Suppressor macrophage treated with lipopolysaccharide for 1 hour (primary cell): ENCODE data around the gene TPBG.

Experiments
- DNase-seq, 3 donors: peaks; one replicate each; pipeline ENCODE4 v3.0.0-alpha.2; 2020 to 2022

The TPBG gene, protein sequence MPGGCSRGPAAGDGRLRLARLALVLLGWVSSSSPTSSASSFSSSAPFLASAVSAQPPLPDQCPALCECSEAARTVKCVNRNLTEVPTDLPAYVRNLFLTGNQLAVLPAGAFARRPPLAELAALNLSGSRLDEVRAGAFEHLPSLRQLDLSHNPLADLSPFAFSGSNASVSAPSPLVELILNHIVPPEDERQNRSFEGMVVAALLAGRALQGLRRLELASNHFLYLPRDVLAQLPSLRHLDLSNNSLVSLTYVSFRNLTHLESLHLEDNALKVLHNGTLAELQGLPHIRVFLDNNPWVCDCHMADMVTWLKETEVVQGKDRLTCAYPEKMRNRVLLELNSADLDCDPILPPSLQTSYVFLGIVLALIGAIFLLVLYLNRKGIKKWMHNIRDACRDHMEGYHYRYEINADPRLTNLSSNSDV

DNA sequence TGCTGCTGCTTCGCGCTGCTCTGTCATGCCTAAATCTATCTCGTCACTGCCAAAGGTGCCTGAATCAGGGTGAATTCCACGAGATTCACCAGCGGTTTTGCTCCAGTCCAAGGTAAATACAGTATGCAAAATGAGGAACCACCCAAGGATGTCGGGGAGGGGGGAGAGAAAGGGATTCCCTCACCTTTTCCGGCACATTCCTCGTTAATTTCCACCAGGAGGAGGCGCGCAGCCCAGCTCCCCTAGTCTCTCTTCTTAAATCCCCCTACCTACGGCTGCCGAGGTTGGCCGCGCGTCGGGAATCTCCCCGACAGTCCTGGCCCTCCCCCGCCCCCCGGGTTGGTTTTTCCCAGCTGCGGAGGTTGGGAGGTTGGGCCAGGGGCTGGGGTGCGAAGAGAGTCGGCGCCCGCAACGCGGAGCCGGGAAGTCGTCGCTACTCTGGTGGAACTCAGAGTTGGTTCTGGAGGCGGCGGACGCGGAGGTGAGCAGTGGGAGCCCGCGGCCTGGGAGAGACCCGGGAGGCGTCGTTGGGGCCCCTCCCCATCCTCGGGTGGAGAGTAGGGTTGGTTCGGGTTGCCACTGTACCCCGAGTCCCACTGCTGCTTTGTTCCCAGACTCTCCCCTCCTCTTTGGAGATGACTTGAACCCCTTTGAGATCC lies at the start of gene TPBG:
TSS of gene TPBG (plus strand) at position 390 of the 659 bp plus-strand sequence. CDS start 1,145 bp downstream, outside the sequence.
- DNase-seq, result peak; percentile 27 to 63 (median 42)

DNA sequence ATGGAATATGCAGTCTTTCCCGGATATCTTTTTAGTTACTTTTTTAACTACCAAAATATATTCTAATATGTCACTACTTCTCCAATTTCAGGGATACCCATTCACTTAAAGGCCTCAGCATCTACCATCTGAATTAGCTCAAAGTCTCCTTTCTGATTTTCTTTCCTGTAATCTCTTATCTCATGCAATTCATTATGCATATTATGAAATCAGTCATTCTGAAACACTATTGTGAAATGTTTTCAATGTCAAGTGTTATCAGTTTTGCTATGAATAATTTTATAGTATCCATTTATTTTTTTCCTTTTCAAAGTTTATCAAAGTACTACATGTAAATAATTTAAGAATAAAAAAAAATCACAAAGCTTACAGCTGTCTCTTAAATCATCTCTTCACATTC lies 41.2 kb upstream of the TPBG start:
- no peak for DNase-seq

GRCh38 chr6:82329766-82330165 lies 33.9 kb upstream of the TPBG start:
- DNase-seq, result no peak

GRCh38 chr6:82330171-82330804 lies 33.3 kb upstream of the TPBG start:
- no peak for DNase-seq

DNA sequence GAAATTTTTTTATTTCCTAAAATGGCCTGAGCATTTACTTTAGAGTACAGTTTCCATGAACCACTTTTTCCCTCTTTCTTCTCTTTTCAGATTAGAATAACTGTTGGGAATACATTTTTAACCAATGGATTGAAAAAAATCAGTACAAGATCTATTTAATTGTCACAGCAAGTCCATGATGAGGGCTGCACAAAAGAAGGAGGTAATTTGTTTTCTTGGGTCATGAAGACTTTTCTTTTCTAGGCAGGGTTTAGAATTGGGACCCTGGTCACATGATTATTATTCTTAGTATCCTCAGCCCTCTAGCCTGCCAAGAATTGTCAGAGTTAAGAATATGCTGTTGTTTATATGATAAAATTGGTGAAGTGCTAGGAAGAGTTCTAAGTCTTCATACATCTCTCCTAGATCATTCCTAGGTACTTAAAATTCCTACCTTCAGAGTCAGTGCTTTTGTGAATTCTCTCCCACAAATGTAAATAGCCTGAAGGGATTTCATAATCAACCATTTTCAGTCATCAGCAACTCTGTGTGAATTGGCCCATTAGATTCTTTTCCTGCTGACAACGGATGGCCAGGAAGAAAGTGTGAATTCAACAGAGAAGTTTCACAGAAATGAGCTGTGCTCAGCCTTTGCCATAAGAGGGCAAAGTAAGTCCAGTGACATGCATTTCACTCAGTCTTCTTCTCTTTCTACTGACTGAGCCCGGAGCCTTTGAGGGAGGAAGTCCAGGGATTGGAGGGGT lies 32.4 kb upstream of the TPBG start:
- DNase-seq, result no peak

DNA sequence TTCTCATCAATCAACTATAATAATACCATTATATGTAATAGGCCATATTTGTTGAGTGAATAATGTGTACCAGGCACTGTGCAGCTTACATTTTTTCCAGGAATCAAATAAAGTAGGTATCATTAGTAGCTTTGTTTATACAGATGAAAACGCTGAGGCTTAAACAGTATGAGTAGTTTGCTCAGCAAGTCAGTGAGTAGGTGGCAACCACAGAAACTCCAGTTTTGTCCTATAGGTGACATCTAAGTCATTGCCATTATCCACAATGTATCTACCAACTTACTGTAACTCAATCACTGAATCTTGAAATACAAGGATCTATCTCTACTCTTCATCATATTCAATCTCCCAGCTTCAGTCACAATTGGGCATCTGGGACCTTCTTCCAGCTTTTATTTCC lies 29.8 kb upstream of the TPBG start:
- DNase-seq, result no peak

GRCh38 chr6:82337688-82338257 lies 25.8 kb upstream of the TPBG start:
- DNase-seq, result no peak

GRCh38 chr6:82348130-82348529 lies 15.5 kb upstream of the TPBG start:
- no peak for DNase-seq

DNA sequence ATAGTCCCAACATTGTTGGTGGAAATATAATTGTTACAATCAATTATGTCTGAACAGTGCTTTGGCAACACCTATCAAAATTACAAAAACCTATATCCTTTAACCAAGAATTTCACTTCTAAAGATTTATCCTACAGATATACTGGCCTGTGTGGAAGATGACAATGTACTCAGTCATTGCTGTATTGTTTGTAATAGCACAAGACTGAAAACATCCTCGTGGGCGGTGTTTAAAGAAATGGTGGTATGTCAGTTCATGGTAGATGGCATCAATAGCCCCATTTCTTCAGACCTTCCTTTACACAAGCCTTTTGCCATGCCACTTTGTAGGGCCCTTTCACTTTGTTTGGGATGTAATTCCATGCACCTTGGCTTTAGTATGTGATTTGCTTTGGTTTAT lies 9.8 kb upstream of the TPBG start:
- DNase-seq, result no peak

GRCh38 chr6:82360552-82360951 lies 3.1 kb upstream of the TPBG start:
- DNase-seq, result no peak

DNA sequence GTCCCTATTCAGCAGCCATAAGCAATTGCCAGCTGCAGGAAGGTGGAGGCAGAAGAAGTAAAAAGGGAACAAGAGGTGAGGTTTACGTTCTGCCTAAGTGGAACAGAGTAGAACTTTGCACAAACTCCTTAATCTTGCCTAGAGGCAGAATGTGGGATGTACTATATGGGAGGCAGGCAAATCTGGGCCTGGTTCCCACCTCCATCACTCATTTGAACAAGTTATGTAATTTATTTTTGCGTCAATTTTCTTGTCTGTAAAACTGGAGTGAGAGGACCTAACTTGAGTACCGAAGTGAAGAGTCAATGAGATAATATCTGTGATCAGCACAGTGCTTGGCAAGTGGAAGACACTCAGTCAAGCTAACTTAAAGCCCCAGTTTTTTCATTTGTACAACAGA lies 2.0 kb upstream of the TPBG start:
- DNase-seq, result no peak

DNA sequence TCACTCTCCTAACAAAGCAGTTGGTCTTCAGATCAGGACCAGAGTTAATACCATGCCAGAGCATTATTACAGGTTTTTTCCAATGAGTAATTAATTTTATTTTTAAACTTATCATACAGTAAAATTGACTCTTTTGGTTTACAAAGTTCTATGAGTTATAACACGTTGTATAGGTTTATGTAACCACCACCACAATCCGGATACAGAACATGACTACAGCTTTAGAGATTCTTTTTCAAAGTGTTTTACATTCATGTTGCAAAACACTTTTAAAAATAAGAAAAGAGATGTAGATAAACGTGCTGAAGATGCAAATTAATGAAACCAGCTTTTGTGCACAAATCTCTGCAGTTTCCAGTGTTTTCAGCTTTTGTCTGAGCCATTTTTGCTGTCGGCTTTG lies 1.5 kb upstream of the TPBG start:
- DNase-seq, result no peak

DNA sequence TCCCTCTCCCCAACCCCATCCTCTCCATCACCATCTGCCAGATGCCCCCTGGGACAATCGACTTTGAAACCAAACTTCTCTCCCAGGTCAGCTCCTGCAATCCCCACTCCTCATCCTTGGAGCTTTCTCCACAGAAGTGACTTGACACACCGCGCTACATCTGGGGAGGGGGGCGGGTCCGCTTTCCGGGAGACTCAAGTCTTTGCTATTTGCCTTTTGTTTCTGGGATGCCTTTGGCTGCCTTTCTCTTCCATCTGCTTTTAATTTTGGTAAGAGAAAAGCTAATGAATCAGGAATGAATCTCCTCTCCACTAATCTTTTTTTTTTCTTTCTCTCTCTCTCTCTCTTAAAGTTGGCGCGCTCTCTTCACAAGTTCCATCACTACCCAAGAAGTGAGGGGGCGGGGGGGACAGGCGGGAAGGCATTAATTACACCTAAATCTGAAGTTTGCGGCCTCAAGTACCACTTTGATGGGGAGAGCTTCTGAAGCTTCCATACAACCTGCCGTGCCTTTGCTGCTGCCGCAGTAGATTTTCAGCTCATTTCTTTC lies 664 bp upstream of the TPBG start:
- no peak for DNase-seq

DNA sequence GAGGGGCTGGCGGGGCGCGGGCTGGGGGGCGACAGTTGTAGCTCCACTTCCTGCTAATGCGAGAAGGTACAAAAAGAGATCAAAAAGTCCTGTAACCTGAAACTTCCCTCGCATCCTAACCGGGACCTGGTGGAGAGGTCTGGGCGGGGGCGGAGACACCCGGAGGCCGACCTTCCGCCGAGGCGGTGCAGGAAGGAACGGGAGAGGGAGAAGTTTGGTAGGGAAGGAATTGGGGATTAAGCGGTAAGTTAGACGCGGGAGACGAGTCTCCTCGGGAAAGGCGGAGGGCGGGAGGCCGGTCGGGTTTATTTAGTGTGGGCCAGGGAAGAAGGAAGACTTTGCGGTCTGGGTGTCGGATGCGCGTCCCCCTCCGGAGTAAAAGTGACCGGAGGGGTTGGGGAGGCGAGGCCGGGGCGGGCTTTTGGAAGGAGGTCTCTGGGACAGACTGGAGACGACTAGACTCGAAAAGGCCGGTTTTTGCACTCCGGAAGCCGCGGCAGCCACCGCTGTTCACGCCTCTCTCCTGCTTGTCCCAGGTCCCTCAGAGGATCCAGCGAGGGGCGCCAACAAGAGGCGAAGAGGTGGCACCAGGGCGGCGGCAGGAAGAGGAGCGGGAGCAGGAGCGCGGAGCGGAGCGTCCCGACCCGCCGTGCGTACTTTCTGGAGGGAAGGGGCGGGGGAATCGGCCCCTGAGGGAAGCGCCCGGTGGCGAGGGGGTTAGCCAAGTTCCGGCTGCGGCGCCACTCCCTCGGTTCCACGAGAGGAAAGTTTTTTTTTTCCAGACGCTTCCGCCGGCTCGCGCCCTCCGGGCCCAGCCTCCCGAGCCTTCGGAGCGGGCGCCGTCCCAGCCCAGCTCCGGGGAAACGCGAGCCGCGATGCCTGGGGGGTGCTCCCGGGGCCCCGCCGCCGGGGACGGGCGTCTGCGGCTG lies 734 bp downstream of the TPBG start:
- peak; percentile 26 to 54 (median 38) for DNase-seq

- peak in 2 of 3 donors; percentile 10 to 21 for DNase-seq
These were observed 1.6 kb downstream of the TPBG start for GRCh38 chr6:82365016-82365795.

- DNase-seq, result no peak
These were observed 4.1 kb downstream of the TPBG start for GRCh38 chr6:82367704-82368103.

GRCh38 chr6:82370788-82371187 lies 7.2 kb downstream of the TPBG start:
- no peak for DNase-seq

GRCh38 chr6:82371799-82372546 lies 8.4 kb downstream of the TPBG start:
- DNase-seq, result no peak

DNA sequence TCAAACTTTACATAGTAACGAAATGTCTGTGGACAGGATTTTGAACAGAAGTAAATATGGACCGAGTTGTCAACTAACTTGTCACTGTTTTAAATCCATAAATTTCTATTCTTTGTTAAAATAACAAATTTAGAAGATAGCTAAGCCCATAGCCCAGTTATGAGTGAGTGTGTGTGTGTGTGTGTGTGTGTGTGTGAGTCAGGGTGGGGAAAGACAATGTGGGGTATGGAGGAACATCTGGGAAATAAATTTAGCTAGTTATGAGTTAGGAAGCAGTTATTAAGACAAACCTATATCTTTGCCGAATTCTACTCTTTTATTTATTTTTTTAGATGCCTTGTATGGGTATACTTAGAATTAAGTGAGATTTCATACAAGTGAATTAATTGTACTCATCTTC lies 9.0 kb downstream of the TPBG start:
- DNase-seq, result no peak

- DNase-seq, result no peak
These were observed 10.9 kb downstream of the TPBG start for GRCh38 chr6:82374516-82374915.
